Bronchial epithelial cell (primary cell): ENCODE results near the gene CCDC102A. TPM values are rescaled to one million over a fixed set of nuclear protein-coding genes. Genes with fewer than 3 reads are reported as not detected.
"Not testable (repeated sequence)": the region's sequence is repeated elsewhere in the genome, so short reads cannot be mapped to it uniquely, and the experiment has no call there.

Source experiments
- DNase-seq: peaks from one replicate; pipeline ENCODE4 v3.0.0-alpha.2; 2010; ENCODE audit warnings: low read depth
- FAIRE-seq: peaks from 2 replicates; lab custom pipeline; 2011; peaks lifted over from hg19 to GRCh38; lab: Jason Lieb, UNC
- H3K27me3 ChIP-seq: 2 replicates; pipeline ENCODE4 v1.5.1; 2011; ENCODE audit warnings: low read length; ENCODE audit not compliant: control insufficient read depth, insufficient read depth
- H3K36me3 ChIP-seq: 2 replicates; pipeline ENCODE4 v1.5.1; 2011; ENCODE audit warnings: low read length; ENCODE audit not compliant: control insufficient read depth, insufficient read depth
- H3K4me3 ChIP-seq: 2 replicates; pipeline ENCODE4 v1.5.1; 2011; ENCODE audit warnings: mild to moderate bottlenecking, low read depth, low read length, control low read depth
- total RNA-seq: library from RNA; depleted of rRNA; stranded (reverse); fragments of >200 nt; gene quantifications from 2 replicates; pipeline ENCODE4 v1.2.1, GENCODE V29; 2014
- TF ChIP-seq, protein P1 (sequence below): IDR thresholded peaks from 2 replicates; pipeline ENCODE4 v1.5.1; 2011; ENCODE audit warnings: mild to moderate bottlenecking, moderate library complexity, low read length, control low read depth, inconsistent platforms; ENCODE audit not compliant: insufficient read depth, severe bottlenecking

Gene CCDC102A
- total RNA-seq, 1 donor from 2014 or later, result 2.1 TPM

DNA sequence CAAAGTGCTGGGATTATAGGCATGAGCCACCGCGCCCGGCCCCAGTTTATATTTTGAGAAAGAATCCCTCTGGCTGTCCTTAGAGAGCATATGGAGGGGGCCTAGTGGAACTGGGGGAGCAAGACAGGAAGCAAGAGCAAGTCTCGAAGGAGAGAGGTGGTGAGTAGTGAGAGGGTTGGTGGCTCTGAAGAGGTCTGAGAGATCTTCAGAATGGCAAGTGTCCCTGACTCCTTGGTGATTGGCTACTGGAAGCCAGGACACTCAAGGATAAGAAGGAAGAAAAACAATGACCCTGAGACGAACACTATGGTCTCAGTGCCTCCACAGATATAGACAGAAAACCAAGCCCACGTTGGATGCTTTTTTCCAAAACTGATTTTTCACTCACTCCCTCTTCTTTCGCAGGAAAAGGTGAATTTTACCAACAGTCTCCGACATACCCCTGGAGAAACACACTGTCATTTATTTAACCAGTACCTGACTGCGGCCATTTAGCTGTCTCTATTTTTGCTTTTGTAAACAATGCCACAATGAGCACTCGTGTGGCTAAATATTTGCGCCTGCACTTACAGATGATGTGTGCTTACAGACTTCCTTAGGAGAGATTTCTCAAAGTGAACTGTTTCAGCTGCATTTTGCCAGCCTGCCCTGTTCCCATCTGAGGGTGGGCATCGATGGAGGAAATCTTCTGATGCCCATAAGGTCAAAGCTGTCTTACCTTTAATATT is 34.2 kb downstream of the CCDC102A start:
- Histone ChIP-seq H3K4me3 (no peak overlapping the region), H3K36me3 (no peaks in the 10 kb centered on the region), H3K27me3 (peaks cover 2% of the 10 kb centered on the region)
- DNase-seq, result no peak
- TF ChIP-seq, protein P1, sequence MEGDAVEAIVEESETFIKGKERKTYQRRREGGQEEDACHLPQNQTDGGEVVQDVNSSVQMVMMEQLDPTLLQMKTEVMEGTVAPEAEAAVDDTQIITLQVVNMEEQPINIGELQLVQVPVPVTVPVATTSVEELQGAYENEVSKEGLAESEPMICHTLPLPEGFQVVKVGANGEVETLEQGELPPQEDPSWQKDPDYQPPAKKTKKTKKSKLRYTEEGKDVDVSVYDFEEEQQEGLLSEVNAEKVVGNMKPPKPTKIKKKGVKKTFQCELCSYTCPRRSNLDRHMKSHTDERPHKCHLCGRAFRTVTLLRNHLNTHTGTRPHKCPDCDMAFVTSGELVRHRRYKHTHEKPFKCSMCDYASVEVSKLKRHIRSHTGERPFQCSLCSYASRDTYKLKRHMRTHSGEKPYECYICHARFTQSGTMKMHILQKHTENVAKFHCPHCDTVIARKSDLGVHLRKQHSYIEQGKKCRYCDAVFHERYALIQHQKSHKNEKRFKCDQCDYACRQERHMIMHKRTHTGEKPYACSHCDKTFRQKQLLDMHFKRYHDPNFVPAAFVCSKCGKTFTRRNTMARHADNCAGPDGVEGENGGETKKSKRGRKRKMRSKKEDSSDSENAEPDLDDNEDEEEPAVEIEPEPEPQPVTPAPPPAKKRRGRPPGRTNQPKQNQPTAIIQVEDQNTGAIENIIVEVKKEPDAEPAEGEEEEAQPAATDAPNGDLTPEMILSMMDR, result no peak
- FAIRE-seq, result no peak

DNA sequence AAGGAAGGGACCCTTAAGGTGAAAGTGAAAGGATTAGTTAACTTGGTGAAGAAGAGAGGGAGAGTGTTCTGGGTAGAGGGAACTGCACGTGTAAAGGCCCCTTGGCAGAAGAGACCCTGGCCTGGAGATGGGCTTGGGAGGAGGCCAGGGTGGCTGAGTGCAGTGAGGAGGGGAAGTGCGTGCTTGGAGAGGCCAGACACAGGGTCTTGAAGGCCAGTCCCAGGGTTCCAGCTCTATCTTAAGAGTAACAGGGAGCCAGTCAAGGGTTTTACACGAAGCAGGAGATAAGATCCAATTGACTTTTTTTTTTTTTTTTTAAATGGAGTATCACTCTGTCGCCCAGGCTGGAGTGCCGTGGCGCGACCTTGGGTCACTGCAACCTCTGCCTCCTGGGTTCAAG is 34.9 kb downstream of the CCDC102A start:
- TF ChIP-seq, protein P1, result no peak
- no peak for DNase-seq
- Histone ChIP-seq H3K36me3 (no peaks in the 10 kb centered on the region), H3K4me3 (no peak overlapping the region), H3K27me3 (peaks cover 2% of the 10 kb centered on the region)
- FAIRE-seq, result no peak

DNA sequence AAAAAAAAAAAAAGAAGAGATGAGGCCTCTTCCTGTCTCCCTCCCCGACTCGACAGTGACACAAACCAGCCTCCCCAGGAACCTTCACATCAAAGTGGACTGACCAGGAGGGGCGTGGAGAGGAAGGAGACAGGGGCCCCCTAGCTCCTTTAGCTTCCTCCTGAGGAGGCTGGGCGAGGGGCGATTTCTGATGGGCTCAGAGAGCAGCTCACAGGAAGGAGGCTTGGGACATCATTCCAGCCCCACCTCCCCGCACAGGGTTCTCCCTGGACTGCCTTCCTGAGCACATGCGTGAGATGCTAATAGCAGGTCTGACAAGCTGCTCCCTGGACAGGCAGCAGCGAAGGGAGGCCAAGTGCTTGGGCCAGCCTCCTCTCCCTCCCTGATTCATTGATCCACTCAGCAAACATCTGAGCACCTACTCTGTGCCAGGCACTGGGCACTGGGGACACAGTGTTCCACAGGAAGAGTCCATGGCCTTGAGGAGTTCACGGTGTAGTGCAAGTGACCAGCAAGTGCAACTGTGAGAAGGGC is 35.7 kb downstream of the CCDC102A start:
- FAIRE-seq, result no peak
- TF ChIP-seq, protein P1, result no peak
- Histone ChIP-seq H3K27me3 (peaks cover 2% of the 10 kb centered on the region), H3K36me3 (no peaks in the 10 kb centered on the region), H3K4me3 (no peak overlapping the region)
- DNase-seq, result no peak

DNA sequence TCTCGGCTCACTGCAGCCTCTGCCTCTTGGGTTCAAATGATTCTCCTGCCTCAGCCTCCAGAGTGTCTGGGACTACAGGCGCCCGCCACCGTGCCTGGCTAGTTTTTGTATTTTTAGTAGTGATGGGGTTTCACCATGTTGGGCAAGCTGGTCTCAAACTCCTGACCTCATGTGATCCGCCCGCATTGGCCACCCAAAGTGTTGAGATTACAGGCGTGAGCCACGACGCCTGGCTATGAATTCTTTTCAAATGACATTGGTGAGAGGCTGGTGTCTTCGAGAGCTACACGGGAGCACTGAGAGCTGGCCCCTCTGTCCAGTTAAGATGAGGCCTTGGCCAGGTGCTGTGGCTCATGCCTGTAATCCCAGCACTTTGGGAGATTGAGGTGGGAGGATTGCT is 36.4 kb downstream of the CCDC102A start:
- FAIRE-seq, result not testable (repeated sequence)

DNA sequence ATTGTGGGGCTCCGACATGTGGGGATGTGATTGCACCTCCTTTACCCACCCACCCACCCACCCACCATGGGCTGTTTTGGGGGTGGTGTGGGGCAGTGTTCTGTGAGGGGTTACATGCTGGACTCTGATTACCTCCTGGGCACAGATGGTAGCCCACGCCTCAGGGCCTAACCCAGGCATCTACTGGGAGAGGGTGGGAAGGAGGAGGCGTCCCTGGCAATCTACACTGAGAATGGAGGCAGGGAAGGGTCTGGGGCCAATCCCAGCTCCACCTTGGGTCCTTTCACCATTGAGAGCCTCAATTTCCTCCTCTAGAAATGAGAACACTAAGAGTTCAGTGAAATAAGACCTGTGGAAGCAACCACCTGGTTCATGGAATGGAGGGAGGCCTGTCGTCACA is 38.3 kb downstream of the CCDC102A start:
- no peaks in the 10 kb centered on the region for H3K27me3 ChIP-seq
- no peak overlapping the region for H3K4me3 ChIP-seq
- TF ChIP-seq, protein P1, result no peak
- FAIRE-seq (no peak), DNase-seq (no peak)
- no peaks in the 10 kb centered on the region for H3K36me3 ChIP-seq

More for the DNA sequence above, 36.4 kb downstream of the CCDC102A start:
- H3K4me3 ChIP-seq, H3K27me3 ChIP-seq, H3K36me3 ChIP-seq, DNase-seq: not testable (repeated sequence)

DNA sequence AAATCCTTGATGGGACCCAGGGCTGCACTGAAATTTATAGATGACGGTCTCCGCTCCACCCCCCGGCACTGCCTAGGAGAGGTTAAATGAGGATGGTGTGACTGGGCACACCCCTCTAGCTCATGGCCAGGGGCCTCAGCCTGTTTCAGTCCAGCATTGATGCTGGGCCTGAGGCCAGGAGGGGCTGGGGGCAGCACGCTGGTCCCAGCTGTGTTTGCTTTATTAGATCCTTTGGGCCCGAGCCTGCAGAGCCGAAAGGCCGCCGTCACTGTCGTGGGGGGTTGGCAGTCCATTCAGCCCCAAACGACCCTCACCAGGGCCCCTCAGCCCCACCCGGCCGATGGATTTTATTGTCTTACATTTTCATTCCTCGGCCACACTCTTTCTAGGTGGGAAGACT is 39.2 kb downstream of the CCDC102A start:
- Histone ChIP-seq H3K27me3 (no peaks in the 10 kb centered on the region), H3K4me3 (no peak overlapping the region), H3K36me3 (no peaks in the 10 kb centered on the region)
- DNase-seq (no peak), FAIRE-seq (no peak)
- TF ChIP-seq, protein P1, result no peak
